Raji (cell line): Measurements from ENCODE around the gene TNFRSF11A.

Experiments
- POLR2A ChIP-seq: IDR thresholded peaks from 2 replicates; pipeline ENCODE4 v1.6.1; 2011; ENCODE audit warnings: low read depth, low read length, control low read depth; ENCODE audit not compliant: insufficient read depth

The TNFRSF11A gene

GRCh38 chr18:62332964-62333695 lies 8.0 kb downstream of the TNFRSF11A start:
- no peak for TF ChIP-seq POLR2A

- TF ChIP-seq POLR2A, result no peak
These were observed 9.0 kb downstream of the TNFRSF11A start for GRCh38 chr18:62334120-62334519.

GRCh38 chr18:62335494-62335893 lies 10.4 kb downstream of the TNFRSF11A start:
- no peak for TF ChIP-seq POLR2A

GRCh38 chr18:62336618-62337017 lies 11.5 kb downstream of the TNFRSF11A start:
- TF ChIP-seq POLR2A, result no peak

- no peak for TF ChIP-seq POLR2A
These were observed 12.2 kb downstream of the TNFRSF11A start for GRCh38 chr18:62337336-62337735.

GRCh38 chr18:62338446-62339105 lies 13.5 kb downstream of the TNFRSF11A start:
- no peak for TF ChIP-seq POLR2A

- no peak for TF ChIP-seq POLR2A
These were observed 14.2 kb downstream of the TNFRSF11A start for GRCh38 chr18:62339106-62339988.

- no peak for TF ChIP-seq POLR2A
These were observed 15.9 kb downstream of the TNFRSF11A start for GRCh38 chr18:62340996-62341395.

- no peak for TF ChIP-seq POLR2A
These were observed 16.4 kb downstream of the TNFRSF11A start for GRCh38 chr18:62341473-62341872.

GRCh38 chr18:62342884-62343283 lies 17.8 kb downstream of the TNFRSF11A start:
- no peak for TF ChIP-seq POLR2A

GRCh38 chr18:62343316-62343715 lies 18.2 kb downstream of the TNFRSF11A start:
- TF ChIP-seq POLR2A, result no peak

GRCh38 chr18:62345909-62346308 lies 20.8 kb downstream of the TNFRSF11A start:
- no peak for TF ChIP-seq POLR2A

- no peak for TF ChIP-seq POLR2A
These were observed 21.4 kb downstream of the TNFRSF11A start for GRCh38 chr18:62346333-62347088.

GRCh38 chr18:62347089-62347506 lies 22.0 kb downstream of the TNFRSF11A start:
- TF ChIP-seq POLR2A, result no peak

GRCh38 chr18:62348474-62348873 lies 23.4 kb downstream of the TNFRSF11A start:
- TF ChIP-seq POLR2A, result no peak
